K562 (cell line): ENCODE data around the gene PRSS27. TPM values are rescaled to one million over a fixed set of nuclear protein-coding genes. Genes with fewer than 3 reads are reported as not detected.

Experiments
- C11orf30 ChIP-seq: fragments of 450-650 bp; IDR thresholded peaks from 2 replicates; pipeline ENCODE4 v1.6.1; 2016; ENCODE audit warnings: low read depth, mild to moderate bottlenecking
- DNMT1 ChIP-seq: fragments of 450-650 bp; IDR thresholded peaks from 2 replicates; pipeline ENCODE4 v1.6.1; 2016; ENCODE audit warnings: antibody characterized with exemption, mild to moderate bottlenecking
- HNRNPUL1 ChIP-seq: fragments of 200-400 bp; formaldehyde crosslinking; IDR thresholded peaks from 2 replicates; pipeline ENCODE4 v1.6.1; 2017; ENCODE audit warnings: low read length
- IRF2 ChIP-seq: sonication (generic); formaldehyde crosslinking; IDR thresholded peaks from 2 replicates; pipeline ENCODE4 v1.8.1; 2022; ENCODE audit warnings: mild to moderate bottlenecking, missing genetic modification reagents
- JUNB ChIP-seq: fragments of 450-650 bp; formaldehyde crosslinking; conservative IDR thresholded peaks from 2 replicates; pipeline ENCODE4 v1.4.0; 2020; ENCODE audit warnings: mild to moderate bottlenecking
- SMAD4 ChIP-seq: fragments of 250-450 bp; sonication (Bioruptor Pico); conservative IDR thresholded peaks from 2 replicates; pipeline ENCODE4 v1.8.0; 2021; ENCODE audit warnings: inconsistent platforms, mild to moderate bottlenecking, moderate library complexity
- SP2 ChIP-seq: IDR thresholded peaks from 2 replicates; pipeline ENCODE4 v1.6.1; 2011; ENCODE audit warnings: mild to moderate bottlenecking, low read depth, low read length, moderate library complexity; ENCODE audit not compliant: poor library complexity, severe bottlenecking; ENCODE audit errors: extremely low read depth
- TCF7L2 ChIP-seq: fragments of 150-350 bp; IDR thresholded peaks from 2 replicates; pipeline ENCODE4 v1.6.1; 2016; ENCODE audit warnings: low read depth, mild to moderate bottlenecking, low read length, moderate library complexity
- U2AF1 ChIP-seq: fragments of 200-400 bp; formaldehyde crosslinking; optimal IDR thresholded peaks from 2 replicates; pipeline ENCODE3; 2017; ENCODE audit warnings: mild to moderate bottlenecking, low read depth, low read length, moderate library complexity
- ZBTB12 ChIP-seq: fragments of 250-450 bp; sonication (Bioruptor Pico); IDR thresholded peaks from 2 replicates; pipeline ENCODE4 v1.4.0; 2020
- ZFX ChIP-seq: sonication (generic); formaldehyde crosslinking; IDR thresholded peaks from 2 replicates; pipeline ENCODE4 v1.8.0; 2022; ENCODE audit warnings: mild to moderate bottlenecking, missing genetic modification reagents, moderate library complexity
- ZNF232 ChIP-seq: sonication (generic); formaldehyde crosslinking; IDR thresholded peaks from 2 replicates; pipeline ENCODE4 v1.8.0; 2022; ENCODE audit warnings: mild to moderate bottlenecking, missing genetic modification reagents
- ZNF316 ChIP-seq: fragments of 450-650 bp; IDR thresholded peaks from 2 replicates; pipeline ENCODE4 v1.6.1; 2016
- ZNF589 ChIP-seq: fragments of 200-800 bp; sonication (Bioruptor generic); IDR thresholded peaks from 2 replicates; pipeline ENCODE4 v1.6.1; 2016; ENCODE audit warnings: low read depth, missing genetic modification characterization, missing compliant biosample characterization
- ZSCAN29 ChIP-seq: fragments of 450-650 bp; IDR thresholded peaks from 2 replicates; pipeline ENCODE4 v1.6.1; 2017
- polyA plus RNA-seq, 8 experiments: library from polyadenylated mRNA; depleted of rRNA in 4 of 8; stranded (reverse) in 5 of 8; unstranded in 3 of 8; fragments of >200 nt; fragmentation: Nextera tagmentation in 2 of 8; fragmentation: Illumina TruSeq in 1 of 8; extraction: Ambion mirVana in 2 of 8; extraction: Trizol in 1 of 8; gene quantifications; 2 replicates each; pipeline versions ENCODE4 v1.2.1 to v1.2.3, GENCODE V29; 2011 to 2014; ENCODE audit warnings: inconsistent platforms in 1 of 8, missing spikeins in 1 of 8
- total RNA-seq, 7 experiments: library from RNA; depleted of rRNA in 6 of 7; stranded (reverse); fragments of >200 nt in 6 of 7; fragmentation: Illumina TruSeq in 2 of 7; extraction: Trizol in 2 of 7; gene quantifications; 2 replicates each; pipeline versions ENCODE4 v1.2.1 to v1.2.3, GENCODE V29; 2011 to 2021; ENCODE audit warnings: low replicate concordance in 1 of 7
- TF ChIP-seq, protein P1 (sequence below): fragments of 250-450 bp; sonication (Bioruptor Pico); IDR thresholded peaks from 2 replicates; pipeline ENCODE4 v1.8.0; 2021; ENCODE audit warnings: moderate library complexity, mild to moderate bottlenecking, inconsistent platforms
- TF ChIP-seq, protein P2 (sequence below): IDR thresholded peaks from 2 replicates; pipeline ENCODE4 v1.6.1; 2012; ENCODE audit warnings: low read depth, low read length, improper control_type of control experiment, borderline replicate concordance
- TF ChIP-seq, protein P3 (sequence below): fragments of 250-450 bp; sonication (Bioruptor Pico); IDR thresholded peaks from 2 replicates; pipeline ENCODE4 v1.5.0; 2021
- TF ChIP-seq, protein P4 (sequence below): fragments of 200-800 bp; sonication (Bioruptor generic); IDR thresholded peaks from 2 replicates; pipeline ENCODE4 v1.6.1; 2017; ENCODE audit warnings: missing genetic modification characterization, missing compliant biosample characterization

The PRSS27 gene
- total and polyA plus RNA-seq, 9 of the 15 experiments (the other 6 are each of a cell fraction or from before 2014, with no cell fraction given), result 0.09 to 0.20 (median 0.17) TPM; not detected in 5

DNA sequence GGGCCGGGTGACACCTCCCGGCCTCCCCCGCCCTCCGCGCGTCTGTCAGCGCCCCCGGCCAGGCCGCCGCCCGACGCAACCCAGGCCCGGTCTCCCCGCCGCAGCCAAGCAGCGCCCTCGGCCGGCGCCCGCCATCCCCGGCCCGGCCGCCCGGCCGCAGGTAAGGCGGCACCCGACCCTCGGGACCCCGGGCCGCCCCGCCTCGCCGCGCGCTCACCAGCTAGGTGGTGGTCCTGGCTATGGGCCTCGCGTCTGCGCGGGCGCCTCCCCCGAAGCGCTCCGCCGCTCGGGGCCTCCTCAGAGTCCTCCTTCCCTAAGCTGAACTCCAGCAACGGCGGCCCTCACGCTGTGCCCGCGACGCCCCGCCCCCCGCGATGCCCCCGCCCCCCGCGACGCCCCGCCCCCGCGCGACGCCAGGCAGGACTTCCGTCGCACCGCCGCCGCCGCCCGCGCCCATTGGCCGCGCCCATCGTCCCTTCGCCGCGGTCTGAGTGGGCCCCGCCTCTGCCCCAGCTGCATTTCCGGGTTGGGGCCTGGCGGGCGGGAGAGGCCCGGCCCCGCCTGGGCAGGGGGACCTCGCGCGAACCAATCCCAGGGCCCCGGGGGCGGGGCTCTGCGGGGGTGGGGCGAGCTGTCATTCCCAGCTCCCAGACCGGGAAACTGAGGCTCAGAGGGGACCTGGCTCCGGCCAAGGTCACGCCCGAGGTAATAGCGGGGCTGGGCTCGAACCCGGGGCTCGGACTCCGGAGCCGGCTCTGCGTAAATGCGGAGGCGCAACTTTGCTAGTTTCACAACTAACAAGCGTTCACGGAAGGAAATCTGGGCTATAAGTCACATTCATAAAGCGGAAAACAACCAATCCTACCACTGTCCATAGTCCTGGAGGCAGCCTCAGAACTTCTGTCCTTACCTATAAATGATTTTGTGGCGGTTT lies 46.7 kb downstream of the PRSS27 start (continued):
- TF ChIP-seq, protein P1, sequence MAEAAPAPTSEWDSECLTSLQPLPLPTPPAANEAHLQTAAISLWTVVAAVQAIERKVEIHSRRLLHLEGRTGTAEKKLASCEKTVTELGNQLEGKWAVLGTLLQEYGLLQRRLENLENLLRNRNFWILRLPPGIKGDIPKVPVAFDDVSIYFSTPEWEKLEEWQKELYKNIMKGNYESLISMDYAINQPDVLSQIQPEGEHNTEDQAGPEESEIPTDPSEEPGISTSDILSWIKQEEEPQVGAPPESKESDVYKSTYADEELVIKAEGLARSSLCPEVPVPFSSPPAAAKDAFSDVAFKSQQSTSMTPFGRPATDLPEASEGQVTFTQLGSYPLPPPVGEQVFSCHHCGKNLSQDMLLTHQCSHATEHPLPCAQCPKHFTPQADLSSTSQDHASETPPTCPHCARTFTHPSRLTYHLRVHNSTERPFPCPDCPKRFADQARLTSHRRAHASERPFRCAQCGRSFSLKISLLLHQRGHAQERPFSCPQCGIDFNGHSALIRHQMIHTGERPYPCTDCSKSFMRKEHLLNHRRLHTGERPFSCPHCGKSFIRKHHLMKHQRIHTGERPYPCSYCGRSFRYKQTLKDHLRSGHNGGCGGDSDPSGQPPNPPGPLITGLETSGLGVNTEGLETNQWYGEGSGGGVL, result no peak
- TF ChIP-seq, protein P2, sequence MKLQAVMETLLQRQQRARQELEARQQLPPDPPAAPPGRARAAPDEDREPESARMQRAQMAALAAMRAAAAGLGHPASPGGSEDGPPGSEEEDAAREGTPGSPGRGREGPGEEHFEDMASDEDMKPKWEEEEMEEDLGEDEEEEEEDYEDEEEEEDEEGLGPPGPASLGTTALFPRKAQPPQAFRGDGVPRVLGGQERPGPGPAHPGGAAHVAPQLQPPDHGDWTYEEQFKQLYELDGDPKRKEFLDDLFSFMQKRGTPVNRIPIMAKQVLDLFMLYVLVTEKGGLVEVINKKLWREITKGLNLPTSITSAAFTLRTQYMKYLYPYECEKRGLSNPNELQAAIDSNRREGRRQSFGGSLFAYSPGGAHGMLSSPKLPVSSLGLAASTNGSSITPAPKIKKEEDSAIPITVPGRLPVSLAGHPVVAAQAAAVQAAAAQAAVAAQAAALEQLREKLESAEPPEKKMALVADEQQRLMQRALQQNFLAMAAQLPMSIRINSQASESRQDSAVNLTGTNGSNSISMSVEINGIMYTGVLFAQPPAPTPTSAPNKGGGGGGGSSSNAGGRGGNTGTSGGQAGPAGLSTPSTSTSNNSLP, result no peak
- TF ChIP-seq, protein P3, sequence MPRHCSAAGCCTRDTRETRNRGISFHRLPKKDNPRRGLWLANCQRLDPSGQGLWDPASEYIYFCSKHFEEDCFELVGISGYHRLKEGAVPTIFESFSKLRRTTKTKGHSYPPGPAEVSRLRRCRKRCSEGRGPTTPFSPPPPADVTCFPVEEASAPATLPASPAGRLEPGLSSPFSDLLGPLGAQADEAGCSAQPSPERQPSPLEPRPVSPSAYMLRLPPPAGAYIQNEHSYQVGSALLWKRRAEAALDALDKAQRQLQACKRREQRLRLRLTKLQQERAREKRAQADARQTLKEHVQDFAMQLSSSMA (CRISPR knock-in tag), result no peak
- no peak for TF ChIP-seq JUNB (CRISPR knock-in tag)
- peak; percentile 17 for TF ChIP-seq SP2
- peak; percentile 67 for TF ChIP-seq SMAD4 (CRISPR knock-in tag)
- TF ChIP-seq C11orf30, result no peak
- TF ChIP-seq ZNF316, result no peak
- TF ChIP-seq, protein P4, sequence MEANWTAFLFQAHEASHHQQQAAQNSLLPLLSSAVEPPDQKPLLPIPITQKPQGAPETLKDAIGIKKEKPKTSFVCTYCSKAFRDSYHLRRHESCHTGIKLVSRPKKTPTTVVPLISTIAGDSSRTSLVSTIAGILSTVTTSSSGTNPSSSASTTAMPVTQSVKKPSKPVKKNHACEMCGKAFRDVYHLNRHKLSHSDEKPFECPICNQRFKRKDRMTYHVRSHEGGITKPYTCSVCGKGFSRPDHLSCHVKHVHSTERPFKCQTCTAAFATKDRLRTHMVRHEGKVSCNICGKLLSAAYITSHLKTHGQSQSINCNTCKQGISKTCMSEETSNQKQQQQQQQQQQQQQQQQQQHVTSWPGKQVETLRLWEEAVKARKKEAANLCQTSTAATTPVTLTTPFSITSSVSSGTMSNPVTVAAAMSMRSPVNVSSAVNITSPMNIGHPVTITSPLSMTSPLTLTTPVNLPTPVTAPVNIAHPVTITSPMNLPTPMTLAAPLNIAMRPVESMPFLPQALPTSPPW (CRISPR knock-in tag), result peak; percentile 96
- TF ChIP-seq U2AF1, result no peak
- TF ChIP-seq DNMT1, result no peak
- TF ChIP-seq ZFX (CRISPR knock-in tag), result peak; percentile 84
- TF ChIP-seq IRF2 (CRISPR knock-in tag), result no peak
- TF ChIP-seq ZNF232, result no peak
- TF ChIP-seq HNRNPUL1, result no peak
- TF ChIP-seq TCF7L2, result no peak
- TF ChIP-seq ZBTB12 (CRISPR knock-in tag), result no peak
- TF ChIP-seq ZSCAN29, result no peak
- TF ChIP-seq ZNF589, result no peak
